ENCODE data around the gene BHLHE23. TPM values are rescaled to one million over a fixed set of nuclear protein-coding genes. Genes with fewer than 3 reads are reported as not detected.

BHLHE23 gene
- polyA plus RNA-seq, 1 of the 3 experiments (the other 2 are of a cell fraction): not detected

DNA sequence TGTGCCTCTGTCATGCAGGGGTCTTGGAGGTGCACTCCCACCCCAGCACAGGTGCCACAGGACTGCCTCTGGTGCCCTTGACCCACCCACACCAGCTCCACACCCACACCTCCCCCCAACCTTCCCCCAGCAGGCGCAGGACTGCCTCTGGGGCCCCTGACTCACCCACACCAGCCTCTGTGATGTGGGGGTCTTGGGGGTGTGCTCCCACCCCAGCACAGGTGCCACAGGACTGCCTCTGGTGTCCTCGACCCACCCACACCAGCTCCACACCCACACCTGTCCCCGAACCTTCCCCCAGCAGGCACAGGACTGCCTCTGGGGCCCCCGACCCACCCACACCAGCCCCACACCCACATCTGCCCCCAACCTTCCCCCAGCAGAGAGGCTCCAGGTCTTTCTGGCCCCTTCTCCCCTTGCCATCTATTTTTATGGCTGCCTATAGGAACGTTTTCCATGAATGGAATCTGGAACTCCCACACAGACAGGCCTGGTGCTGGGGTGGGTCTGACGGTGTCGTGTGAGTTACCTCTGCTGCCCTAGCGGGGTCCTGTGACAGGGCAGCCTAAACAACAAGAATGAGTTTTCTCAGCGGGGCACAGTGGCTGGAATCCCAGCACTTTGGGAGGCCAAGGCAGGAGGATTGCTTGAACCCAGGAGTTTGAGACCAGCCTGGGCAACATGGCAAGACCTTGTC lies 30.8 kb downstream of the BHLHE23 start:
- Histone ChIP-seq H3K4me2 (no peak overlapping the region), H3F3A (replicated peaks; ENCODE audit: insufficient read depth) (no peaks in the 10 kb centered on the region), H3K4me3 (ENCODE audit: low read depth in 2 of 2, low read length in 1 of 2) (no peak overlapping the region), H4K20me1 (ENCODE audit: insufficient read depth) (no peaks in the 10 kb centered on the region), H3K4me1 (ENCODE audit: control insufficient read depth in 1 of 2, insufficient read depth in 2 of 2, low read depth in 1 of 2, low read length in 1 of 2) (peaks cover 0 to 8% of the 10 kb centered on the region in 2 experiments; a peak in 1 of 4 replicates), H3K9me2 (no peaks in the 10 kb centered on the region), H3K9me3 (no peaks in the 10 kb centered on the region), H3K36me3 (replicated peaks in 1 of 2; ENCODE audit: control insufficient read depth in 1 of 2, insufficient read depth in 2 of 2, low read length in 1 of 2) (no peaks in the 10 kb centered on the region), H2AFZ (ENCODE audit: low read depth) (no peak overlapping the region), H3K9ac (no peak overlapping the region), H3K27me3 (ENCODE audit: insufficient read depth) (peaks cover 75% of the 10 kb centered on the region), H3K27ac (ENCODE audit: low read depth in 2 of 2, low read length in 1 of 2) (no peak overlapping the region), H3K79me2 (ENCODE audit: insufficient read depth) (no peaks in the 10 kb centered on the region)
- CTCF ChIA-PET: interaction anchor here (0.7 to 1.8 kb wide), 4 partner anchors 55 to 208 kb away, joined by 3 to 6 read pairs (median 4); no protein-coding TSS in a partner anchor
- POLR2A ChIA-PET: no interaction called here
- no peak for DNase-seq
- no peak for TF ChIP-seq NFIC (IDR thresholded peaks at IDR 0.05; ENCODE audit: borderline replicate concordance)
- no peak for TF ChIP-seq RFX5 (IDR thresholded peaks at IDR 0.05; ENCODE audit: low read length)
- no peak for TF ChIP-seq TCF12 (IDR thresholded peaks at IDR 0.05)
- TF ChIP-seq MEF2A (IDR thresholded peaks at IDR 0.05; ENCODE audit: borderline replicate concordance, low read depth): no peak
- no peak for TF ChIP-seq POLR2AphosphoS5 (IDR thresholded peaks at IDR 0.05; ENCODE audit: low read depth, low read length)
- no peak for TF ChIP-seq GABPA (IDR thresholded peaks at IDR 0.05; ENCODE audit: low read depth)
- TF ChIP-seq, protein P1, sequence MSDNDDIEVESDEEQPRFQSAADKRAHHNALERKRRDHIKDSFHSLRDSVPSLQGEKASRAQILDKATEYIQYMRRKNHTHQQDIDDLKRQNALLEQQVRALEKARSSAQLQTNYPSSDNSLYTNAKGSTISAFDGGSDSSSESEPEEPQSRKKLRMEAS (IDR thresholded peaks at IDR 0.05; ENCODE audit: low read depth): no peak
- 43% methylated on average over 5 of the region's 9 CpGs for WGBS (ENCODE audit: low lambda C conversion rate)

DNA sequence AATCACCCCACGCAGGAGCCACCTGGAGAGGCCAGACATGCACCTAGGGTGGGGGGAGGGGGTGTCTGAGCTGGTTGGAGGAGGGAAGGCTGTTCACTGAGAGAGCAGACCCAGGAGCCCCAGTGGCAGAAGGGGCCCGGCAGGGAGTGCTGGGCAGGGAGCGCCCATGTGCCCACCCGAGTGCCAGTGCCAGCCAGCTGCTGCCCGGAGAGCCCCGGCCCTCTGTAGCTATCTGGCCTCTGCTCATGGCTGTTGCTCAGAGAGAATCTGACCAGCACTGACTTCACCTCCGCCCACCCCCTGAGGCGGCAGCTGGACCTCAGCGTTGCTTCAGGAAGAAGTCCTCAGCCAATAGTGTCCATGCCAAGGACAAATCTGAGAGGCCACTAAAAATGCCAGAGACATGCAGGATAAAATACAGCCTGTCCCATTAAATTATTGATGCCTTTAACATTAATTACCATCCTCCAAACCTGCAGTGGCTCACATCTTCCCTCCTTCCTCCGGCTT lies 31.5 kb downstream of the BHLHE23 start:
- peaks cover 0 to 4% of the 10 kb centered on the region in 2 experiments; a peak in 1 of 4 replicates for H3K4me1 ChIP-seq (ENCODE audit: control insufficient read depth in 1 of 2, insufficient read depth in 2 of 2, low read depth in 1 of 2, low read length in 1 of 2)
- H3K9ac ChIP-seq: no peak overlapping the region
- DNase-seq: no peak
- no peak overlapping the region for H2AFZ ChIP-seq (ENCODE audit: low read depth)
- POLR2A ChIA-PET: no interaction called here
- TF ChIP-seq EP300 (IDR thresholded peaks at IDR 0.05; ENCODE audit: borderline replicate concordance in 1 of 2, low read depth in 1 of 2, low read length in 1 of 2) (no peak), TAF1 (IDR thresholded peaks at IDR 0.05; ENCODE audit: borderline replicate concordance, low read depth, low read length) (no peak), TCF12 (IDR thresholded peaks at IDR 0.05) (no peak), TEAD4 (IDR thresholded peaks at IDR 0.05; ENCODE audit: borderline replicate concordance, insufficient read depth) (no peak), MEF2A (IDR thresholded peaks at IDR 0.05; ENCODE audit: borderline replicate concordance, low read depth) (no peak), GATA2 (CRISPR knock-in tag; IDR thresholded peaks at IDR 0.05) (no peak), CHD2 (IDR thresholded peaks at IDR 0.05; ENCODE audit: low read length, partially characterized antibody) (no peak), YY1 (IDR thresholded peaks at IDR 0.05; ENCODE audit: low read depth) (no peak)
- TF ChIP-seq, protein P2, sequence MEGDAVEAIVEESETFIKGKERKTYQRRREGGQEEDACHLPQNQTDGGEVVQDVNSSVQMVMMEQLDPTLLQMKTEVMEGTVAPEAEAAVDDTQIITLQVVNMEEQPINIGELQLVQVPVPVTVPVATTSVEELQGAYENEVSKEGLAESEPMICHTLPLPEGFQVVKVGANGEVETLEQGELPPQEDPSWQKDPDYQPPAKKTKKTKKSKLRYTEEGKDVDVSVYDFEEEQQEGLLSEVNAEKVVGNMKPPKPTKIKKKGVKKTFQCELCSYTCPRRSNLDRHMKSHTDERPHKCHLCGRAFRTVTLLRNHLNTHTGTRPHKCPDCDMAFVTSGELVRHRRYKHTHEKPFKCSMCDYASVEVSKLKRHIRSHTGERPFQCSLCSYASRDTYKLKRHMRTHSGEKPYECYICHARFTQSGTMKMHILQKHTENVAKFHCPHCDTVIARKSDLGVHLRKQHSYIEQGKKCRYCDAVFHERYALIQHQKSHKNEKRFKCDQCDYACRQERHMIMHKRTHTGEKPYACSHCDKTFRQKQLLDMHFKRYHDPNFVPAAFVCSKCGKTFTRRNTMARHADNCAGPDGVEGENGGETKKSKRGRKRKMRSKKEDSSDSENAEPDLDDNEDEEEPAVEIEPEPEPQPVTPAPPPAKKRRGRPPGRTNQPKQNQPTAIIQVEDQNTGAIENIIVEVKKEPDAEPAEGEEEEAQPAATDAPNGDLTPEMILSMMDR (IDR thresholded peaks at IDR 0.05): no peak
- TF ChIP-seq, protein P3, sequence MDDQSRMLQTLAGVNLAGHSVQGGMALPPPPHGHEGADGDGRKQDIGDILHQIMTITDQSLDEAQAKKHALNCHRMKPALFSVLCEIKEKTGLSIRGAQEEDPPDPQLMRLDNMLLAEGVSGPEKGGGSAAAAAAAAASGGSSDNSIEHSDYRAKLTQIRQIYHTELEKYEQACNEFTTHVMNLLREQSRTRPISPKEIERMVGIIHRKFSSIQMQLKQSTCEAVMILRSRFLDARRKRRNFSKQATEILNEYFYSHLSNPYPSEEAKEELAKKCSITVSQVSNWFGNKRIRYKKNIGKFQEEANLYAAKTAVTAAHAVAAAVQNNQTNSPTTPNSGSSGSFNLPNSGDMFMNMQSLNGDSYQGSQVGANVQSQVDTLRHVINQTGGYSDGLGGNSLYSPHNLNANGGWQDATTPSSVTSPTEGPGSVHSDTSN (IDR thresholded peaks at IDR 0.05): no peak
- peaks cover 70% of the 10 kb centered on the region for H3K27me3 ChIP-seq (ENCODE audit: insufficient read depth)
- H3F3A ChIP-seq (replicated peaks; ENCODE audit: insufficient read depth): no peaks in the 10 kb centered on the region
- no peaks in the 10 kb centered on the region for H4K20me1 ChIP-seq (ENCODE audit: insufficient read depth)
- WGBS (ENCODE audit: low lambda C conversion rate): 36% methylated on average over 2 of the region's 10 CpGs
- H3K4me2 ChIP-seq: no peak overlapping the region
- CTCF ChIA-PET: interaction anchor here (0.7 to 1.8 kb wide), 5 partner anchors 12 to 209 kb away, joined by 3 to 6 read pairs (median 4); no protein-coding TSS in a partner anchor
- H3K9me3 ChIP-seq: no peaks in the 10 kb centered on the region
- H3K27ac ChIP-seq (ENCODE audit: low read depth in 2 of 2, low read length in 1 of 2): no peak overlapping the region
- no peaks in the 10 kb centered on the region for H3K36me3 ChIP-seq (replicated peaks in 1 of 2; ENCODE audit: control insufficient read depth in 1 of 2, insufficient read depth in 2 of 2, low read length in 1 of 2)
- no peaks in the 10 kb centered on the region for H3K9me2 ChIP-seq
- H3K4me3 ChIP-seq (ENCODE audit: low read depth in 2 of 2, low read length in 1 of 2): no peak overlapping the region
- H3K79me2 ChIP-seq (ENCODE audit: insufficient read depth): no peaks in the 10 kb centered on the region

Measured in SK-N-SH (cell line).